GM21526 (cell line): Measurements from ENCODE around the gene CHRNG.

Experiments used
- ATAC-seq: cut with Tn5 transposase; IDR thresholded peaks from one replicate; pipeline ENCODE4 v1.9.1; 2021; ENCODE audit warnings: moderate library complexity; ENCODE audit not compliant: unreplicated experiment, low FRiP score

CHRNG gene, protein sequence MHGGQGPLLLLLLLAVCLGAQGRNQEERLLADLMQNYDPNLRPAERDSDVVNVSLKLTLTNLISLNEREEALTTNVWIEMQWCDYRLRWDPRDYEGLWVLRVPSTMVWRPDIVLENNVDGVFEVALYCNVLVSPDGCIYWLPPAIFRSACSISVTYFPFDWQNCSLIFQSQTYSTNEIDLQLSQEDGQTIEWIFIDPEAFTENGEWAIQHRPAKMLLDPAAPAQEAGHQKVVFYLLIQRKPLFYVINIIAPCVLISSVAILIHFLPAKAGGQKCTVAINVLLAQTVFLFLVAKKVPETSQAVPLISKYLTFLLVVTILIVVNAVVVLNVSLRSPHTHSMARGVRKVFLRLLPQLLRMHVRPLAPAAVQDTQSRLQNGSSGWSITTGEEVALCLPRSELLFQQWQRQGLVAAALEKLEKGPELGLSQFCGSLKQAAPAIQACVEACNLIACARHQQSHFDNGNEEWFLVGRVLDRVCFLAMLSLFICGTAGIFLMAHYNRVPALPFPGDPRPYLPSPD

DNA sequence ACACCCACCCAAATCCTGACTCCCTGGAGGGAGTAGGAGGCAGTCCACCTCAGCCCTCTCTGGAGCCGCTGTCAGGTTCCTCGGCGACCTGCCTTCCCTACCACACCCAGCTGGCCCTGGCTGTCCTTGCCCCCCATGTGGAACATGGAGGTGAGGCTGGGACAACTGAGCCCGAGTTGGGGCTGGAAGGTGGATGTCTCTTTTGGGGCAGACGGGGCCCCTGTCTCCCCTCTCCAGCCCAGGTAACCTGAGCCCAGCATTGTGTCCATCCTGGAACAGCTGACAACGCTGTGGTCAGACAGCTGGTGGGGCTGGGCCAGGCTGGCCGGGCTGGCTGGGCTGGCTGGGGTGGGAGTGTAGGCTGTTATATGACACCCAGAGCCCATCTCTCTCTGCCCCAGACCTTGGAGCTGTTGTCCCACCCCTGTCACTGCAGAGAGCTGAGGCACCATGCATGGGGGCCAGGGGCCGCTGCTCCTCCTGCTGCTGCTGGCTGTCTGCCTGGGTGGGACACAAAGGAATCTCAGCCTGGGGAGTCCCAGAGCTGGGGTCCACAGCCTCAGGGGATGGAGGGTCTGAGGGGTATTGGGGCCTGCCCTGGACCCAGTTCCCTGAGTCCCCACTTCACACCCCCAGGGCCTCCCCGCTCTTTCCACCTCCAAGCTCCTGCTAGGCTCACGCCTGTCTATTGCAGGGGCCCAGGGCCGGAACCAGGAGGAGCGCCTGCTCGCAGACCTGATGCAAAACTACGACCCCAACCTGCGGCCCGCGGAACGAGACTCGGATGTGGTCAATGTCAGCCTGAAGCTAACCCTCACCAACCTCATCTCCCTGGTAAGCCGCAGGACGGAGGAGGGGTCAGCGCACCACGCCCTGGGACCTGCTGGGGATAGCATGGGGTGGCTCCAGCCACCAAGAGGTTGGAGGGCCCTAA lies at the start of gene CHRNG:
Gene CHRNG, plus strand, starts transcription at position 395 of the 934 bp plus-strand sequence. Its CDS starts 56 bp downstream, at position 451.
- ATAC-seq, result no peak

DNA sequence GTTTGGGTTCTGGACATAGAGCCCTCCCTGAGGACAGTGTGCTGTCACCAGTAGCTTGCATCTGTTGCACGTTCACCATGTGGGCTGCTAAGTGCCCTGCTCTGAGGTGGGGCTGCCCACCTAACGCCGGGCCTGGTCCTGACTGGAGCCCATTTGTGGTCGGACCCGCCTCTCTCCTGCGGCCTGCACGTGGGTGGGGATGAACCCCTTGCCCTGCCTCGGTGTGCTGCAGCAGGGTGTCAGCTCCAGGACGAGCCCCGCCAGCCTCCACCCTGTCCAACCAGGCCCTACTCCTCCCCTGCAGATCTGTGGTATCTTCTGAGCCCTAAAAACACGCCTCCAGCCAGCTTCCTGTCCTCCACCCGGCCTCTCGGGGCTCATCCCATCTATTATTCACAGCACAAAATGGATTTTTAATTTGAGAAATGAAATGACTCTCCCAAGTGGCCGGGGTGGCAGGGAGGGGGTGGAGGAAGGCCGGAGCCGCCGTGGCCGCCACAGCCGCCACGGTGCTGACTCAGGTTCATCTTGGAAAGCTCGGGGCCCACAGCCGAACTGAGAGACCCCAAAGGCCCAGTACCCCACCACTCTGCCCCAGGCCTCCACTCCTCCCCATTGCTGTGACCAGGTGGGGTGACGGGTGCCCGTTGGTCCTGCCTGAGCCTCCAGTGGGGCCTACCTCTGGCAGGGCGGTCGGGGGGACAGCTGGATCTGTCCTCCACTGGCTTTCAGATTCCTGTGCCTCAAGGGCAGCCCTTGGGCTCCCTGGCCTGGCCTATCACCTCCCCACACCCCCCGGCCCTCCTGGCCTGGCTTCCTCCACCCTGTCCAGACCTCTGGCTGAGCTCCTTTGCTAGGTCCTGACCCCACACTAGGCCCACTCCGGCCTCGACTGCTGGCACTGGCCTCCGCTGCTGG lies 49.0 kb upstream of the CHRNG start:
- ATAC-seq, result no peak

DNA sequence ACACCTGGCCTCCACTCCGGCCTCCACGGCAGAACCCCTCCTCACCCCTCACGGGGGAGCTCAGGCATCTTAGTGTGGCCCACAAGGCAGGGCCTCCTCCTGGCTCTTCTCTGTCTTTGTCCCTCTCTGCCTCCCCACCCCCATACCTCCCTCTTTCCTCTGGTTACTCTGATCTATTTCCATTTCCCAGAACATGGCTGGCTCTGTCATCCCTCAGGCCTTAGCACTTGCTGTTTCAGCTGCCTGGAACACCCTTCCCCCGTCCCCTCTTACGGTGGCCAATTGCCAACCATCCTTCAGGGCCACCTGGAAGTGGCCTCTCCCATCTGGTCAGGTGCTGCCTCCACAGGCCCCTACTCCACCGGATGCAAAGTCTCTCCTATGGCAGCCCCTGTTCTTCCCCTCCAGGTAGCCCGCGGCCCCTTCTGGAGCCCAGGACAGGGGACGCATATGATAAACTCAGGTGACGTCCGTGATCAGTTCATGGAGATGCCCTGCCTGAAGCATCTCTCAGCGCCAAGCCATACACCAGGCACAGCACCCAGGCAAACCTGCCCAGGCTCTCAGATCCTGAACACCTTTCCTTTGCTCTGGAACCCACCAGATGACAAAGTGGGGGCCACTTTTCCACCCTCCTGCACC lies 48.2 kb upstream of the CHRNG start:
- no peak for ATAC-seq

DNA sequence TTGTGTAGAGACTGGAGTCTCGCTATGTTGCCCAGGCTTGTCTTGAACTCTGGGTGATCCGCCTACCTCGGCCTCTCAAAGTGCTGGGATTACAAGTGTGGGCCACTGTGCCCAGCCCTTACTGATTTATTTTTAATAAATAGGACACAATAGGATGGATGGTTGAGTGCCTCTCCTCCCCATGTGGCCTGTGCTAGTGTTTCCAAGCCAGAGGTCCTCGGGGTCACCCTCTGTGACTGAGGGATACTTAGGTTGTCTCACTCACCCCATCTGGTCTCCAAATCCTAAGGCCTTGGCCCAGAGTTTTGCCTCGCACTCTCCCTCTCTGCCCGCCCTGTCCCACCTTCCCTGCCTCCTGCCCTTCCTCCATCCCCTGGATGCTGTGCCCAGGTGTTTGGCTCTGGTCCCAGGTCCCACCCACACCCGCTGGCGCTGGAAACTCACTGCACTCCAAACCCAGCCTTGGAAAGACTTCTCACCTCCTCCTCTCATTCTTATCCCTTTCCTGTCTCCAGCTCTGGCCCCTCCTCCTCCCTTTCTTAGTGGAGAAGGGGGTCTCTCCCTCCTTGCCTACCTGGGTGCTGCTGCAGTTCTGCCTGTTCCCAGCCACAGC lies 47.1 kb upstream of the CHRNG start:
- ATAC-seq, result no peak

DNA sequence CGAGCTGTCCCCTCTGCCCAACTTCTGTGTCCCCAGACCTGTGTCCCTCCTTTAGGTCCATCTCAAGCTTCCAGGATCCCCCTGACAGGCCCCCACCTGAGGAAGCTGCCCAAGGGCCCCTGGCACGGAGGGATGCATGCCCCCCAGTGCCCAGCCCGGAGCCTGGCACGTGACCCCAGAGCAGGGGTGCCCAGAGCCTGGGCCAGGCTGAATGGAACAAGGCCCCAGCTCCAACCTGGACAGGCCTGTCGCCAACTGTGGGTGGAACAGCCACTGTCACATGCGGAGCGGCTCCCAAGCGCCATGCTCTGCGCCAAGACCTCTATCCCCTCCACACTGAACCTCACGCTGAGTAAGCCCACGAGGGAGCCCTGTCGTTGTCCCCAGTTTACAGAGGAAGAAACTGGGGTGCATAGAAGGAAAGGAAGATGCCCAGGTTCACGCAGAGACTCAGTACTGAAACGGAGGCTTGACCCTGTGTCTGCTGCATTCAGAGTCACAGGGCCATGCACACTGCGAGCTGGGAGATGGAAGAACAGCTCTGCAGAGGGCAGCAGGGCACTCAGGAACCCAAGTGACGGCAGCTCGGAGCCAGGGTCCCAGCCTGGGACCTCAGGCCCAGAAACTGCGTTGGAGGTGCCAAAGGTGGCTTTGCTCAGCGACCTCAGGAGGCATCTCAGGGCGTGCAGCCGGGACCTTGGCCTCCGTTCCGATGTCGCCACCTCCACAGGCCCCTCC lies 46.4 kb upstream of the CHRNG start:
- ATAC-seq, result no peak

DNA sequence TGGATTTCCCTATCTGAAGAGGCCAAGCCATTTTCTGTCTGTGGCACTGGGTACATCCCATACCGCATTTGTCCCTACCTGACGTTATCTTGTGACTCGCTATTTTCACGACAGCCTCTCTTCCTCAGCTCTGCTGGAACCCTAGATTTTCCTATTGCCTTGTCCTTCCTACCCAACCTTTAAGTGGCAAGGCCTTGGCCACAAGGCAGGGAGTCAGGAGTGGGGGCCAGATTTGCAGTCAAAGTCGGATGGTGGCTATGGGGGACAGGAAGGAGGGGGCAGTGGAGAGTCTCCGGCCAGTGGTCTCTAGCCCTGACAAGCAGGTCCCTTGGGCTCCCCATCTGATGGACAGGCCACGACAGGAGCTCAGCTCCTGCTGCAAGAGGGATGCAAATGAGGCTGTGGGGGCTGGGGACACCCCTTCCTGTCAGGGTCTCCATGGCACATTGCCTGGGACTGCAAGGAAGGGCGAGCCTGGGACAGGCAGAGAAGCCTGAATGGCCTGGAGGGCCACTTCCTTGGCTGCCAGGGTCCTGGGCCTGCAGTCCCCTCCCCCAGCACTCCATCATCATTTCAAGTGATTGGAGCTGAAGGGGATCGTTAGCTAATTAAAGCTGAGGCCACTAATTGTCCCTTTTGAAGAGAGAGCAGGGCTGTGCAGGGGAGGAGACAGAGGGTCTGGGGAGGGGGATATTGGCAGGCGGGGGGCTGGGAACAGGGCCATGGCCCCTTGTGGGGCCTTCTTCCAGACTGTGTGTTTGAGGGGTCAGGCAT lies 45.6 kb upstream of the CHRNG start:
- ATAC-seq, result no peak

DNA sequence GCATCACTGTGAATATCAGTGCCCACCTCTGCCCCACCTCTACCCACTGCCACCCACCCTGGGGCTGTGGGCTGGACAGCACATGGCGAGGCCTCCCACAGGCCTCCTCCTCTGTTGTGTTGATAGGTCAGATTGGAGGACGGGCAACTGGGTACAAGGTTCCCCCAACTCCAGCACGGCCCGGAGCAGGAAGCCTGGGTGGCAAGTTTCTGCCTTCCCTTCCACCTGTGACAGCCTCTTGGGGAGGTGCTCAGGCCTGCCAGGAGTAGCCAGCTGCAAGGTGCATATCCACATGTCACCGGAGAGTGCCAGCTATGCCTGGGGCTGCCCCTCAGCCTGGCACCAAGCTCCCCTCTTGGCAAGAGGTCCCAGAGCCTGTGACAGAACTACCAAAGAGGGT lies 45.0 kb upstream of the CHRNG start:
- no peak for ATAC-seq

DNA sequence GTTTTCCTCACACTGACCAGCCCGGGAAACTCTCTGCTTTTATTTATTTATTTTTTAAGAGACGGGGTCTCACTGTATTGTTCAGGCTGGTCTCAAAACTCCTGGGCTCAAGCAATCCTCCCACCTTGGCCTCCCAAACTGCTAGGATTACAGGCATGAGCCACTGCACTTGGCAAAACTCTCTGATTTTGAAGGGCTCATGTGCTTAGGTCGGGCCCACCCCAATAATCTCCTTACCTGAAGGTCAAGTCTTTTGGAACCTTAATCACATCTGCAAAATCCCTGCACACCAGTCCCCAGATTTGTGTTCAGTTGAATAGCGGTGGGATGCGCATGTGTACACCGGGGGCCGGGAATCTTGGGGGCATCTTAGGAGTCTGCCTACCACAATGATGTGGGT lies 44.2 kb upstream of the CHRNG start:
- ATAC-seq, result no peak

DNA sequence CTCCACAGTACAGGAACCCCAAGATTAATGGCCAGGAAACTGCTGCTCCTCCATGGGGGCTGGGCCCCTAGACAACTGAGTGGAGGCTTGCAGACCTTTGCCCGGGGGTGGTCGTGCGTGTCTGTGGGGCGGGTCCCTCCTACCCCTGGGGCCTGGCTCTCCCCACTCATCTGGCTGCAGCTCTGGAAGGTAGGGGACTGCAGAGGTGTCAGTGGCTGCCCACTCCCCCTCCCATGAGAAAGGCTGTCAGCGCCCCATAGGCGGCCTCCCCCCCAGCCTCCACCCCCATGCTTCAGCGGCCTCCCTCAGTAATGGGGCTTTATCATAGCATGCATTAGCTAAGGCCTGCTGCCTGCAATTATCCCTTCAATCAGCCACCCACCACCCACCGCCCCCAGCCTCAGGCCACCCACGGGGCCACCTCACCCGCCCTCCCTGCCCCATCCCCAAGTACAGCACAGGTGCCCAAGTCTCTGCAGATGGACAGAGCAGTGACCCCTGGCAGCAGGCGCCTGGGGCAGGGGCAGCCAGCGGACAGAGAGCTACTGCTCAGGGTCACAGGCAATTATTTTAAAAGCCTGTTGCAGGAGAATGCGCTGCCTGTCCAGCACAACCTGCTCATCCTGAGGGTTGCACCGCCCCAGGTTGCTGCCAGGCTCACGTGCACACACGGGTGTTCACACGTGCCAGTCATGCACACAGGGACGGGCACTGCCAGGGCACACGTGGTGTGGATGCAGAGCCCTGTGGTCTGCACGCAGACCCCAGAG lies 42.8 kb upstream of the CHRNG start:
- no peak for ATAC-seq

DNA sequence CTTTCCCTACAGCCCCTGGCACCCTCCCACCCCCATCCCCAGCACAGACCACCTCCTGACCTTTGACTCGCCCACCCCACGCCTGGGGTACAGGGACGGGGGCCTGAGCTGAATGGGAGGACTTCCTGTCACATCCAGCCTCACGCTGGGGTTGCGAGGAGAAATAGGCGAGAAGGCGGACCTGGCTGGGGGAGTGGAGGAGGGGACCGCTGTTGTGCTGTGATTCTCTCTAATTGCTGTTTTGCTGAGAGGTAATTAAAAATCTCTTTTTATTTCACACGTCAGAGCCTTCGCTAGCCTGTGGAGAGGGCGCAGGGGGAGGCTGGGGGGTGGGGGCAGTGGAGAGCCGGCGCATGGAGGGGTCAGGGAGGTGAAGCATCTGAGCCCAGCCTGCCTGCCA lies 42.1 kb upstream of the CHRNG start:
- no peak for ATAC-seq

DNA sequence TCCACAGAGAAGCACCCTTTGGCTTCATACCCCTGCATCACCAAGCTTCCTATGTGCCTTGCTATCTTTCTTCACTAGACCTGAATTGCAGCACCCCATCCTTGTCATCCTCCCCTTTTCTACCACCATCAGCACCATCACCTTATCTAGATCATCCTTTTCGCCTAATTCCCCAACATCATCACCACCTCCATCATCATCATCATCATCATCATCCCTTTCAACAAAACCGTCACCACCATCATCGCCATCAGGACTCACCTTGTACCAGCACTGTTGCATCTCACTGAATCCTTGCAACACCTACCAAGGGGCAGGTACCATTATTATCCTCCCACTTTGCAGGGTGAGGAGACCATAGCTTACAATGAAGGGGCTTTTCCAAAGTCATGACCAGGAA lies 41.0 kb upstream of the CHRNG start:
- no peak for ATAC-seq

DNA sequence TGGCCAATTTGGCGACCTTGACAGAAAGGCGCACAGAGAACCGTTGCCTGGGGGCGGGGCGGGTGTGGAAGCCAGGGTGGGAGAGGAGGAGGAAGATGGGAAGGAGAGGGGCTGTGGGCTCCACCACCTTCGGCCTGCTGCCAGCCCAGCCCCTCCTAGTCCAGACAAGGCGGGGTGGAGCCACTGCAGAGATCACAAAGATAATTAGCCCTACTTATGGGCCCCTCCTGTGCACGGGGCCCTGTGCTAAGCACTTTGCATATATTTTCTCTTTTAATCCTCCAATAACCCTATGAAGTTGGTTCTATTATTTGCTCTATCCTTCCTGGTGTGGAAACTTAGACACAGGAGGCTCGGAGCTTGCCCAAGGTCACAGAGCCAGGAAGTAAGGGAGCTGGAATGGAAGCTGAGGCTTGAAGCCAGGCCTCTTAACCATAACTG lies 38.1 kb upstream of the CHRNG start:
- no peak for ATAC-seq

DNA sequence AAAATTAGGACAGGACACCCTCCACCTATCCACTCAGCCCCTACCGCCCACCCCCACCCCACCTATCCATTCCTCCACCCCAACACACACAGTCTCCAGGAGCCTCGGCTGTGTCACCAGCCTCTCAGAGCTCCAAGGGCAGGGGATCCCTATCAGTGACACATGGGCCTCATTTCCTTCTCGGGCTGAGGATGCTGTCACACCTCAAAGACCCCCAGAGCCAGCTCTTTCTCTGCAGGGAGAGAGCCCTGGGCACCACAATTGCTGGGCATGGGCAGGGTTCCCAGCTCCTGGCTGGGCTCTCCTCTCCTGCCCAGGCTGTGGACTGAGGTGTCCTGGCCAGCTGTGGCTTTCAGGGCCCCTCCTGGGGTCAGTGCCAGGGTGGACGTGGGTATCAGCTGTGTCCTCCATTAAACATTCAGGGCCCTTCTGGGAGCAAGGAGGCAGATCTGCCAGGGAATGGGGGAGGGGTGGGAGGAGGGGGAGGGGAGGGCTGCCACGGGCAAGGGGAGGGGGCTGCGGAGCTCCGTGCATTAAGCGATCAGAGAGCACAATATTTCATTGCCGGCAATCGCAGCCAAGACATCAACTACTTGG lies 37.6 kb upstream of the CHRNG start:
- no peak for ATAC-seq

DNA sequence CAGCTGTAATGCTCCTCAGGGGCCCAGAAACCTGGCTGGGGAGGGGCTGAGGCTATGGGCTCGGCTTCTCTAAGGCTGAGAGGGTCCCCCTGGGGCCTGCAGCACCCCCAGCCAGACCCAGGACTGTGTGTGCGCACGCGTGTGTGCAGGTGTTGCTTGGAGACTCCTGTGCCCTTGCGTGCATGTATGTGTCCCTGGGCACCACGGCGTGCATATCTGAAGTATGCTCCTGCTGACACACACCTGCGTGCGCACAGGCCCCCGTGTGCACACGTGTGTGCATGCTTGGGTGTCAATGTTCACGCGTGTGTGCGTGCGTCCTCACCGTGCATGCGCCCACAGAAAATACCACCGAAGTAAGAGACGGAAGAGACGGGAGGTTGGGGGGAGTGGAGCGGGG lies 37.0 kb upstream of the CHRNG start:
- no peak for ATAC-seq

DNA sequence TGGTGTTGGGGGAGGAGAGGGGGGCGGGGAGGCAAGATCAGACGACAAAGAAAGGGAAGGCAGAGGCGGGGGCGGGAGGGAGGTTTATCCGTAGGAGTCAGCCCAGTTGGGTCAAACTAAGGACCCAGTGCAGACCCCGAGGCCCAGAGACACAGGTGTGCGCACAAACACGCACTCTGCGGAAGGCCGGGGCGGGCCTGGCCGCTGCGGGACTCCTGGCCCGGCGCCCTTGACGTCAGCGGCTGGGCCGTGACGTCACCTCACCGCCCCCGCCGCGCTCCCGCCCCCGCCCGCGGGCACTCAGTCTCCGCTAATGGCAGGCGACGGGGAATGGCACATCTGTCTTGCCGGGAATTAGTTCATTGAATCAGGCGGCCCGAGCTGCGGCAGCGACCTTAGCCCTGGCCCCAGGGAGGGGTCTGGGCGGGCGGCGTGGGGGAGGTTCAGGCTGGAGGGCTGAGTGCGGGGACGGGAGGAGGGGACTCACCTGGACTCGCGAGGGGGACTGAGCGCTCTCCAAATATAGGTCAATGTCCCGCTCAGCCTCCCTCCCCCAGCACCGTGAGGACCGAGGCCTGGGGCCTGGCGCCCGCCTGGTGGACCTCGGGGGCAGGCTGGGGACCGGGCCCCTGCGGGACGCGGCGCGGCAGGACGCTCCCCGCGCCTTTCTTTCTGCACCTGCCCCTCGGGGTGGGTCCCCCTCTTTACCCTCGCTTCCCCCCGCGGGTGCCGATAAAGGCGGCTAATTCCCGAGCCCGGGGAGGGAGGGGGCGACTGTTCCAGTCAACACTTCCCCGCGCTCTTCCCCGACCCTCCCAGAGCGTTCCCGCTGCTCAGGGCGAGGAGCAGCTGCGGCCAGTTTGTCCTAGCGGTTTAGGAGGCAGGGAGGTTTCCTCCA lies 36.3 kb upstream of the CHRNG start:
- no peak for ATAC-seq

DNA sequence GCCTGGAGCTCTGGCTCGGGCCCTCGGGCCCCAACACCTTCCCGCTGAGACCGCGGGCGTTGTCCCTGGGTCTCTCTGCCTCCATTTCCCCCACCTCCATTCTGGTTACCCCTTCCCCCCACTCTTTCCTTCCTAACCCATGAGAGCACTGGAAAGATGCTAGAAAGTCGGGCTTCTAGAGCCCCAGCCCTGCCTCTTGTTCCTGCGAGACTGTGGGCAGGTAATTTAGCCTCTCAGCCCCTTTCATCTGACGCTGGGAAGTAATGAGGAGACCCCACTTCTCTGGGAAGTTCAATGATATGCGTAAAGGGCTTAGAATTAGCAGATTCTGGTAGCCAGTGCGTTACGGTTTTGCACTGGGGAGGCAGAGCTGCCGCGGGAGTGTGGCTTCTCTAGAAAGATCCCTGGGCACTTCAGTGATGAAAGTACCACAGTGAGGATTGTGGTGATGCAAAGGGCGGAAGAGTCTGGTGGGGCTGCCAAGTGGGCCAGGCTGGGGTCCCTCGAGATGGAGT lies 35.6 kb upstream of the CHRNG start:
- no peak for ATAC-seq
